Tibial artery (tissue), 4 donors: Measurements from ENCODE around the gene GNG4.
A peak's percentile ranks its signal among the peaks of the same experiment; 100 is the strongest.
"Not testable (repeated sequence)": the region's sequence is repeated elsewhere in the genome, so short reads cannot be mapped to it uniquely, and the experiment has no call there.

Experiments
- DNase-seq, 2 donors: peaks; one replicate each; pipeline ENCODE4 v3.0.0-alpha.2; 2019
- H3K27ac ChIP-seq, 2 donors: fragments of 200-600 bp; sonication (generic) in 1 of 2; 1 replicate in 1 of 2; 2 replicates in 1 of 2; pipeline ENCODE4 v1.5.1; 2018 to 2019; ENCODE audit warnings: mild to moderate bottlenecking in 1 of 2
- H3K27me3 ChIP-seq, 2 donors: fragments of 200-600 bp; sonication (generic) in 1 of 2; one replicate each; pipeline versions ENCODE4 v1.5.1 to v1.6.0; 2016 to 2019
- H3K36me3 ChIP-seq, 3 donors: fragments of 200-600 bp; sonication (generic) in 2 of 3; one replicate each; pipeline ENCODE4 v1.5.1; 2016 to 2019; ENCODE audit warnings: mild to moderate bottlenecking in 2 of 3
- H3K4me1 ChIP-seq, 4 donors: fragments of 200-600 bp; sonication (generic) in 2 of 4; 1 replicate in 3 of 4; 2 replicates in 1 of 4; pipeline ENCODE4 v1.5.1; 2016 to 2019
- H3K4me3 ChIP-seq, 2 donors: fragments of 200-600 bp; sonication (generic) in 1 of 2; 1 replicate in 1 of 2; 2 replicates in 1 of 2; pipeline ENCODE4 v1.5.1; 2018 to 2019; ENCODE audit warnings: mild to moderate bottlenecking in 2 of 2
- H3K9me3 ChIP-seq, 3 donors: fragments of 200-600 bp; sonication (generic) in 1 of 3; one replicate each; pipeline ENCODE4 v1.5.1; 2016 to 2019
- CTCF ChIP-seq, 2 experiments: fragments of 200-600 bp in 1 of 2; fragments of 450-650 bp in 1 of 2; IDR thresholded peaks; one replicate each; pipeline ENCODE4 v1.5.1; 2017 to 2019; ENCODE audit warnings: antibody characterized with exemption in 2 of 2, mild to moderate bottlenecking in 1 of 2, moderate library complexity in 1 of 2
- intact Hi-C: fragments of 100-400 bp; cut with DNase I; formaldehyde crosslinking; loops from one replicate; pipeline ENCODE4 v1.15.0; 2023; ENCODE audit warnings: low total_unique reads

GNG4 gene

DNA sequence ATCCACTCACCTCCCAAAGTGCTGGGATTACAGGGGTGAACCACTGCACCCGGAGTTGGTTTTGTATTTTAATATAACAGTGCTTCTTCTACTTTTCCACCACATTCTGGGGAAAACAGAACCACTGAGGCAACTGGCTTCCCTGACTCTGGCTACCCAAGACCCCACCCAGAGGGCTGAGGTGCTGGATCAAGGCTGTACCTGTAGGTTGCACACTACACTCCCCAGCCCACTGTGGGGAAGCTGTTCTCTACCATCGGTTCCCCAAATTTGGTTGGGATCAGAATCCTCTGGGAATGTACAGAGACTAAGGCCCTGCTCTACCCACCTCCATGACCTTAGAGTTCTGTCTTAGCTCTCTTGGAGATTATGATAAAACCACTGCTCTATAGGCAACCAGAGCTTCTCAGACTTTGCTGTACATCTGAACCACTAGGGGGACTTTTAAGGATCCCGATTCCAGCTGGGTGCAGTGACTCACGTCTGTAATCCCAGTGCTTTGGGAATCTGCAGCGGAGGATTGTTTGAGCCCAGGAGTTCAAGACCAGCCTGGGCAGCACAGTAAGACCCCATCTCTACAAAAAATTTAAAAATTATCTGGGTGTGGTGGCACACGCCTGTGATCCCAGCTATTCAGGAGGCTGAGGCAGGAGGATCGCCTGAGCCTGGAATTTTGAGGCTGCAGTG, 51.6 kb downstream of the GNG4 start:
- no peaks in the 10 kb centered on the region for H3K4me1 ChIP-seq
- intact Hi-C loops: no loop called here
- H3K27ac ChIP-seq: no peak overlapping the region
- DNase-seq: no peak
- H3K36me3 ChIP-seq: no peaks in the 10 kb centered on the region
- no peaks in the 10 kb centered on the region for H3K9me3 ChIP-seq
- peak in 1 of 2 experiments; percentile 5 for TF ChIP-seq CTCF (IDR thresholded peaks at IDR 0.05)
- H3K4me3 ChIP-seq: no peak overlapping the region
- peaks cover 0 to 11% of the 10 kb centered on the region in 2 donors for H3K27me3 ChIP-seq

DNA sequence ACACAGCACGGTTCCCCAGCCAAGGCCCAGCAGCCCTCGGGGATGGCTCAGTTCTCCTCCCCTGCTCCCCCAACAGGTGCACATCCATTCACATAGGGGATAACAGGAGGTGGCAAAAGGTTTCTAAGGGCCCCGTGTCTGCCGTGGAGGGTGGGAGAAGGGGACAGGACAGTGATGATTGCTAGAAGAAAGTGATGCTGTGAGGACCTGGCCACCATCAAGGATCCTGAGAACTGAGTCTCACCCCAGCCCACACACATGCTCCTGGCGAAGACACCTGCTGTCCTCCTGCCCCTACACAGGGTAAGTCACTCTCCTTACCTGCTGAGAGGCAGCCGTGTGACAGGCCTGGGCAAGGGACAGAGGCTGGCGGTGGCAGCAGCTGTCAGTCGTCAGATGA, 54.5 kb downstream of the GNG4 start:
- no peak for TF ChIP-seq CTCF (IDR thresholded peaks at IDR 0.05)
- DNase-seq: no peak
- Histone ChIP-seq H3K4me3 (no peak overlapping the region), H3K36me3 (no peaks in the 10 kb centered on the region), H3K4me1 (no peaks in the 10 kb centered on the region), H3K27me3 (peaks cover 0 to 17% of the 10 kb centered on the region in 2 donors), H3K27ac (no peak overlapping the region), H3K9me3 (no peaks in the 10 kb centered on the region)
- intact Hi-C loops: no loop called here

DNA sequence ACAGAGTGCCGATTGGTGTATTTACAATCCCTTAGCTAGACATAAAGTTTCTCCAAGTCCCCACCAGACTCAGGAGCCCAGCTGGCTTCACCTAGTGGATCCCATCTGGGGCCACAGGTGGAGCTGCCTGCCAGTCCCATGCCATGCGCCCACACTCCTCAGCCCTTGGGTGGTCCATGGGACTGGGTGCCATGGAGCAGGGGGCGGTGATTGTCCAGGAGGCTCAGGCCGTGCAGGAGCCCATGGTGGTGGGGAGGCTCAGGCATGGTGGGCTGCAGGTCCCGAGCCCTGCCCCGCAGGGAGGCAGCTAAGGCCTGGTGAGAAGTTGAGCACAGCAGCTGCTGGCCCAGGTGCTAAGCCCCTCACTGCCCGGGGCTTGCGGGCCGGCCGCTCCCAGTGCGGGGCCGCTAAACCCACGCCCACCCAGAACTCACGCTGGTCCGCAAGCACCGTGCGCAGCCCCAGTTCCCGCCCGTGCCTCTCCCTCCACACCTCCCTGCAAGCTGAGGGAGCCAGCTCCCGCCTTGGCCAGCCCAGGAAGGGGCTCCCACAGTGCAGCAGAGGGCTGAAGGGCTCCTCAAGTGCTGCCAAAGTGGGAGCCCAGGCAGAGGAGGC, 55.2 kb downstream of the GNG4 start:
- DNase-seq, H3K4me1 ChIP-seq, H3K9me3 ChIP-seq, H3K27ac ChIP-seq, H3K4me3 ChIP-seq, intact Hi-C loops, H3K36me3 ChIP-seq: not testable (repeated sequence)
- peaks cover 0 to 17% of the 10 kb centered on the region in 2 donors for H3K27me3 ChIP-seq

DNA sequence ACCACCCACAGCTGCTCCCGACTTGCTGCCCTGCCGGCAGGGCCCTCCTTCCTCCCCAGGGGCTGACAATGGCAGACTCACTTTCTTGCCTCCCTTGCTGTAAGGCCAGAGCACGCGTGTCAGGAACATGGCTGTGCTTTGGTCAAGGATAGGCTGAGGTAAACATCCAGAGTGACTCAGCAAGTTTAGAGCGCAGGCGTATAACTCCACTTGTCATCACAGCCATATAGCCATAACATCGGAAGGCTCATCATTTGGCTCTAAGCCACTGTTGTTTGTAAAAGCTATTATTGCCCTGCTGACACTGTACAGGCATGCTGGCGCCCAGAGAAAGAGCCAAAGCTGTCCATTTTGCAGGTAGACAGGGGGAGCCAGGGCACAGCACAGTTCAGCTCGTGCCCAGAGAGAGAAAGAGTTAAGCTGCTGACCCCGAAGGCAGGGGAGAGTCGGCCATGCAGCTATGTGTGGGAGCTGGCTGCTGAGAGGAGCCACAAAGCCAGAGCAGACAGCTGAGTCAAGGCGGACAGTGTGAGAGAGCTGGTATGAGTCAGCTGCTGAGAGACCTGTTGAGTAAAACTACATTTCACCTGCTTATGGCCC, 60.6 kb downstream of the GNG4 start:
- Histone ChIP-seq H3K4me3 (no peak overlapping the region), H3K27ac (no peak overlapping the region), H3K36me3 (no peaks in the 10 kb centered on the region), H3K9me3 (peaks cover 0 to 4% (median 0%) of the 10 kb centered on the region in 3 donors), H3K4me1 (no peaks in the 10 kb centered on the region), H3K27me3 (peaks cover 0 to 22% of the 10 kb centered on the region in 2 donors)
- no peak for DNase-seq
- no peak for TF ChIP-seq CTCF (IDR thresholded peaks at IDR 0.05)
- intact Hi-C loops: no loop called here

DNA sequence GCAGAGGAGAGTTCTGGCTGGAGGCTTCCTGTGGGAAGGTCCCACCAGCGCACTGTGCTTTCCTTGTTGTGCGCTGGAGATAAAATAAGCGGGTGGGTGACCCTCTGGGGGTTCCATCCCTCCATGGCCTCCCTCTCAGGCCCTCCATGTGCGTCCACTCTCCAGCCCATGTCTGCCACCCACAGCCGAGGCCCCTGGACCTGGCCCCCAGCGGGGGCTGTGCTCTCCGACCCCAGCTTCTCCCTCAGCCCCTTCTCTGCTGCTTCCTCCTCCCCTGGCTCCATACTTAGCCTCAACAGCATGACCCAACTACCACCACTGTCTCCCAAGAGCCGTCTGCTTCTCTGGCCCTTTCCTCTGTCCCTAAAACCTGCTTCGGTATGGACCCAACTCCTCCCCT, 61.4 kb downstream of the GNG4 start:
- no peak for DNase-seq
- no peak overlapping the region for H3K27ac ChIP-seq

More for the DNA sequence above, 61.4 kb downstream of the GNG4 start:
- Histone ChIP-seq H3K36me3 (no peaks in the 10 kb centered on the region), H3K4me3 (no peak overlapping the region), H3K9me3 (peaks cover 0 to 4% (median 0%) of the 10 kb centered on the region in 3 donors), H3K27me3 (peaks cover 0 to 23% of the 10 kb centered on the region in 2 donors), H3K4me1 (no peaks in the 10 kb centered on the region)
- TF ChIP-seq CTCF (IDR thresholded peaks at IDR 0.05): no peak
- intact Hi-C loops: no loop called here
